Heart left ventricle (tissue), 16 donors: Measurements from ENCODE around the gene NWD2. TPM values are rescaled to one million over a fixed set of nuclear protein-coding genes. Genes with fewer than 3 reads are reported as not detected.

ENCODE experiments used
- ATAC-seq, 4 donors: fragments of 200-7000 bp; cut with Tn5 transposase; one replicate each; pipeline ENCODE4 v1.9.1; 2020 to 2022; ENCODE audit warnings: moderate library complexity in 4 of 4, mild to moderate bottlenecking in 3 of 4, moderate number of reproducible peaks in 1 of 4
- DNase-seq, 5 donors: peaks; one replicate each; pipeline ENCODE4 v3.0.0-alpha.2; 2020
- H3K27ac ChIP-seq, 12 donors: fragments of 200-600 bp; sonication (generic) in 4 of 12; one replicate each; pipeline versions ENCODE4 v1.5.0 to v1.8.0; 2016 to 2022; ENCODE audit warnings: mild to moderate bottlenecking in 2 of 12
- H3K27me3 ChIP-seq, 9 donors: fragments of 200-600 bp; sonication (generic) in 2 of 9; one replicate each; pipeline versions ENCODE4 v1.5.1 to v1.8.0; 2016 to 2022; ENCODE audit warnings: mild to moderate bottlenecking in 3 of 9
- H3K36me3 ChIP-seq, 9 donors: fragments of 200-600 bp; sonication (generic) in 2 of 9; one replicate each; pipeline versions ENCODE4 v1.5.0 to v1.8.0; 2018 to 2022; ENCODE audit warnings: mild to moderate bottlenecking in 2 of 9
- H3K4me1 ChIP-seq, 12 donors: fragments of 200-600 bp; sonication (generic) in 4 of 12; one replicate each; pipeline versions ENCODE4 v1.5.0 to v1.8.0; 2016 to 2022; ENCODE audit warnings: mild to moderate bottlenecking in 3 of 12
- H3K4me3 ChIP-seq, 12 donors: fragments of 200-600 bp; sonication (generic) in 4 of 12; one replicate each; pipeline versions ENCODE4 v1.5.0 to v1.8.0; 2017 to 2022; ENCODE audit warnings: mild to moderate bottlenecking in 9 of 12, moderate library complexity in 4 of 12
- H3K9me3 ChIP-seq, 12 donors: fragments of 200-600 bp; sonication (generic) in 4 of 12; one replicate each; pipeline versions ENCODE4 v1.5.0 to v1.8.0; 2016 to 2022; ENCODE audit warnings: mild to moderate bottlenecking in 1 of 12
- POLR2A ChIP-seq, 2 donors: fragments of 450-650 bp; IDR thresholded peaks; one replicate each; pipeline ENCODE4 v1.6.1; 2017; ENCODE audit warnings: antibody characterized with exemption in 2 of 2, mild to moderate bottlenecking in 2 of 2, moderate library complexity in 2 of 2
- WGBS, 4 donors: extraction: QIAGEN DNeasy Blood & Tissue Kit in 2 of 4; methylation state at CpG; one replicate each; pipeline versions ENCODE4 v1.1.5 to v1.1.7; 2013 to 2018; 5-methylcytosine and 5-hydroxymethylcytosine counted together
- intact Hi-C, 10 donors: fragments of 100-400 bp; cut with DNase I; formaldehyde crosslinking; loops; one replicate each; pipeline versions ENCODE4 v1.11.1 to v1.14.2; 2022
- polyA plus RNA-seq, 2 donors: library from polyadenylated mRNA; stranded (reverse); fragments of 200-250 nt; gene quantifications; one replicate each; pipeline ENCODE4 v1.2.3, GENCODE V29; 2013
- total RNA-seq, 9 donors: library from RNA; depleted of rRNA in 2 of 9; stranded (reverse); fragments of >200 nt in 2 of 9; fragmentation: NEBNext Ultra II Directional in 3 of 9; extraction: Animal tissue kit (Norgen Biotek cat#: 25700) in 3 of 9; gene quantifications; one replicate each; pipeline versions ENCODE4 v1.1.0 to v1.2.4, GENCODE V29; 2016 to 2023
- TF ChIP-seq, protein P1 (sequence below), 12 donors: fragments of 200-600 bp; sonication (generic) in 4 of 12; IDR thresholded peaks; one replicate each; pipeline versions ENCODE4 v1.5.0 to v1.8.0; 2018 to 2022; ENCODE audit warnings: antibody characterized with exemption in 12 of 12, mild to moderate bottlenecking in 5 of 12
- donor health status: ischemic (EF 13 %, LVEDD 7.1; RV severe dilation, severe dysfunction).
- donor health status: healthy with polysubstance abuse.
- donor health status: DM: no; HTN: yes; CAD: no.
- donor health status: DM: no; HTN: no; CAD: no.
- donor health status: ischemic (EF 25% LVEDD 6.9; RV normal size, moderate dysfunction).
- donor health status: ischemic (EF 25% LVEDD 5.7; RV mildly dilated, moderate dysfunction).
- donor health status: healthy.
- donor health status: DM: yes; HTN: yes; CAD: no.
- donor health status: ischemic (EF 35%, LVEDD 5.7; RV mildly dilated, moderate dysfunction).
- donor health status: nonischemic (EF 11% LVEDD 7.7; RV severe dilation, severe dysfunction).
- donor health status: DM: yes; HTN: yes; CAD: no.
- donor health status: PGD.
- donor health status: ischemic (EF 29% LVEDD 5.4; RV normal size, mild dysfunction).
- donor health status: nonischemic (EF 23%, LVEDD 6.1; RV moderate dilation, normal function).

The NWD2 gene
- total and polyA plus RNA-seq, 11 donors = under 0.01 to 0.16 (median 0.05) TPM; not detected in 5

DNA sequence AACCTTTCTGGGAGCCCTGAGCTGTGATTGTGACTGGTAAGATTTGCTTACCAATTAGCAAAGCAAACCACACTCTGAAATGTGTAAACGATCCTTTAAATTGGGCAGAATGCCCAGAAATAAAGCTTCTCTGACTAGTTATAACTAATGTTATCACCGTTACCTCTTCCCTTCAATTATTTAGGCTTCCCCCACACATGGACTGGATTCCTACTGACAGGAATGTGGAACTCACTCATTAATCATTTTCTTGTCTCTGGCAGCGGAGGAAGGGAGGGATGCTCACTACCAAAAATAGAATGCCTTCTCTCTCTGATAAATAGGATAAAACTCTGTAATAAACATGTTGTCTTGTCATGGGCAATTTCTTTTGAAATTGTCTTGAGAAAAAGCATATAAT lies 25.3 kb upstream of the NWD2 start:
- ATAC-seq = no peak
- 22 to 34% (median 24%) methylated on average over 3 of the region's 3 CpGs for WGBS, 4 donors
- Histone ChIP-seq H3K4me1 (no peaks in the 10 kb centered on the region), H3K4me3 (no peak overlapping the region), H3K27ac (no peak overlapping the region), H3K27me3 (peaks cover 0 to 2% (median 0%) of the 10 kb centered on the region in 9 donors), H3K9me3 (no peaks in the 10 kb centered on the region), H3K36me3 (no peaks in the 10 kb centered on the region)
- no peak for DNase-seq
- intact Hi-C loops = no loop called here
- TF ChIP-seq POLR2A (IDR thresholded peaks at IDR 0.05) = no peak
- TF ChIP-seq, protein P1, sequence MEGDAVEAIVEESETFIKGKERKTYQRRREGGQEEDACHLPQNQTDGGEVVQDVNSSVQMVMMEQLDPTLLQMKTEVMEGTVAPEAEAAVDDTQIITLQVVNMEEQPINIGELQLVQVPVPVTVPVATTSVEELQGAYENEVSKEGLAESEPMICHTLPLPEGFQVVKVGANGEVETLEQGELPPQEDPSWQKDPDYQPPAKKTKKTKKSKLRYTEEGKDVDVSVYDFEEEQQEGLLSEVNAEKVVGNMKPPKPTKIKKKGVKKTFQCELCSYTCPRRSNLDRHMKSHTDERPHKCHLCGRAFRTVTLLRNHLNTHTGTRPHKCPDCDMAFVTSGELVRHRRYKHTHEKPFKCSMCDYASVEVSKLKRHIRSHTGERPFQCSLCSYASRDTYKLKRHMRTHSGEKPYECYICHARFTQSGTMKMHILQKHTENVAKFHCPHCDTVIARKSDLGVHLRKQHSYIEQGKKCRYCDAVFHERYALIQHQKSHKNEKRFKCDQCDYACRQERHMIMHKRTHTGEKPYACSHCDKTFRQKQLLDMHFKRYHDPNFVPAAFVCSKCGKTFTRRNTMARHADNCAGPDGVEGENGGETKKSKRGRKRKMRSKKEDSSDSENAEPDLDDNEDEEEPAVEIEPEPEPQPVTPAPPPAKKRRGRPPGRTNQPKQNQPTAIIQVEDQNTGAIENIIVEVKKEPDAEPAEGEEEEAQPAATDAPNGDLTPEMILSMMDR (IDR thresholded peaks at IDR 0.05) = no peak

DNA sequence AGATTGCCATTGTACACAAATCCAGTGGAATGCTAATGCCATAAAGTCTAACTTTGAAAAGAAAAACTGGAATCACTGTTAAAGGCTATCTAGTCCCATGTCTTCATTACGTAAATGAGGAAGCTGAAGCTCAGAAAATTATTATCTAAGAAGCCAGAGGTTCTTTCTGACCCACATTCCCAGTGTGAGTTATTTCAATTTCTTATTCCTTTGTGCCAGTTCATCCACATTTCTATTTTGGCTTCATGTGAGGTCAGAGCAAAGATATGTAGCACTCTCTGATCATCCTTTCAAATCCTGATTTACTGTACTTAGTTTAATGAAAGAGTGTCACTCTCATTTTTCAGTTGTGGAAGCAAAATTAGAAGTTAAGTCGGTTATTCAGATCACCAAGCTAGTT lies 24.6 kb upstream of the NWD2 start:
- no peak overlapping the region for H3K27ac ChIP-seq
- no peaks in the 10 kb centered on the region for H3K36me3 ChIP-seq
- DNase-seq (no peak), ATAC-seq (no peak)
- no peak overlapping the region for H3K4me3 ChIP-seq
- no peak for TF ChIP-seq POLR2A (IDR thresholded peaks at IDR 0.05)
- TF ChIP-seq, protein P1 (IDR thresholded peaks at IDR 0.05) = no peak
- no peaks in the 10 kb centered on the region for H3K9me3 ChIP-seq
- intact Hi-C loops = no loop called here
- no peaks in the 10 kb centered on the region for H3K4me1 ChIP-seq
- no peaks in the 10 kb centered on the region for H3K27me3 ChIP-seq
- 51 to 62% (median 54%) methylated on average over 2 of the region's 2 CpGs for WGBS, 4 donors

GRCh38 chr4:37220685-37221084 lies 23.9 kb upstream of the NWD2 start:
- H3K4me1 ChIP-seq = no peaks in the 10 kb centered on the region
- H3K9me3 ChIP-seq = no peaks in the 10 kb centered on the region
- H3K36me3 ChIP-seq = no peaks in the 10 kb centered on the region
- DNase-seq (no peak), ATAC-seq (no peak)
- TF ChIP-seq, protein P1 (IDR thresholded peaks at IDR 0.05) = no peak
- TF ChIP-seq POLR2A (IDR thresholded peaks at IDR 0.05) = no peak
- no peaks in the 10 kb centered on the region for H3K27me3 ChIP-seq
- H3K4me3 ChIP-seq = no peak overlapping the region
- no peak overlapping the region for H3K27ac ChIP-seq
- WGBS, 4 donors = 86 to 87% (median 87%) methylated on average over 3 of the region's 3 CpGs
- intact Hi-C loops = no loop called here

GRCh38 chr4:37223732-37224131 lies 20.8 kb upstream of the NWD2 start:
- H3K4me3 ChIP-seq = no peak overlapping the region
- no peaks in the 10 kb centered on the region for H3K27me3 ChIP-seq
- 78 to 89% (median 87%) methylated on average over 1 of the region's 1 CpG for WGBS, 4 donors
- DNase-seq (no peak), ATAC-seq (no peak)
- H3K9me3 ChIP-seq = no peaks in the 10 kb centered on the region
- TF ChIP-seq, protein P1 (IDR thresholded peaks at IDR 0.05) = no peak
- TF ChIP-seq POLR2A (IDR thresholded peaks at IDR 0.05) = no peak
- H3K27ac ChIP-seq = no peak overlapping the region
- intact Hi-C loops = no loop called here
- H3K36me3 ChIP-seq = no peaks in the 10 kb centered on the region
- no peaks in the 10 kb centered on the region for H3K4me1 ChIP-seq
